NCI-H1048 (cell line): ENCODE data around the gene DDX1.
"Not testable (repeated sequence)": the region's sequence is repeated elsewhere in the genome, so short reads cannot be mapped to it uniquely, and the experiment has no call there.

Experiments
- DNase-seq: peaks from one replicate; lab custom pipeline; 2025; lab: John Stamatoyannopoulos, UW

Gene DDX1

GRCh38 chr2:15595342-15595905 is 3.8 kb downstream of the DDX1 start:
- no peak for DNase-seq

- no peak for DNase-seq
These were observed 4.3 kb downstream of the DDX1 start for GRCh38 chr2:15595936-15596335.

GRCh38 chr2:15596350-15596749 is 4.7 kb downstream of the DDX1 start:
- DNase-seq, result no peak

GRCh38 chr2:15596968-15597367 is 5.3 kb downstream of the DDX1 start:
- no peak for DNase-seq

GRCh38 chr2:15599994-15600393 is 8.3 kb downstream of the DDX1 start:
- no peak for DNase-seq

- no peak for DNase-seq
These were observed 10.0 kb downstream of the DDX1 start for GRCh38 chr2:15601681-15602080.

- DNase-seq, result no peak
These were observed 10.7 kb downstream of the DDX1 start for GRCh38 chr2:15602393-15602792.

- no peak for DNase-seq
These were observed 11.5 kb downstream of the DDX1 start for GRCh38 chr2:15603044-15603765.

- no peak for DNase-seq
These were observed 12.3 kb downstream of the DDX1 start for GRCh38 chr2:15603948-15604347.

- no peak for DNase-seq
These were observed 14.1 kb downstream of the DDX1 start for GRCh38 chr2:15605721-15606120.

- no peak for DNase-seq
These were observed 15.1 kb downstream of the DDX1 start for GRCh38 chr2:15606481-15607441.

GRCh38 chr2:15607709-15608391 is 16.2 kb downstream of the DDX1 start:
- no peak for DNase-seq

GRCh38 chr2:15608392-15608761 is 16.7 kb downstream of the DDX1 start:
- no peak for DNase-seq

GRCh38 chr2:15609341-15610042 is 17.8 kb downstream of the DDX1 start:
- no peak for DNase-seq

- no peak for DNase-seq
These were observed 18.8 kb downstream of the DDX1 start for GRCh38 chr2:15610430-15610952.

GRCh38 chr2:15612101-15612500 is 20.4 kb downstream of the DDX1 start:
- DNase-seq, result not testable (repeated sequence)

GRCh38 chr2:15613736-15614429 is 22.2 kb downstream of the DDX1 start:
- DNase-seq, result no peak

- no peak for DNase-seq
These were observed 23.1 kb downstream of the DDX1 start for GRCh38 chr2:15614545-15615300.

- DNase-seq, result no peak
These were observed 23.7 kb downstream of the DDX1 start for GRCh38 chr2:15615301-15615920.

- no peak for DNase-seq
These were observed 24.8 kb downstream of the DDX1 start for GRCh38 chr2:15616429-15616828.
